A549 treated with AZD2906 at 1 μM for 4 hours (cell line): ENCODE measurements around the gene CRYL1. TPM values are rescaled to one million over a fixed set of nuclear protein-coding genes. Genes with fewer than 3 reads are reported as not detected.

Experiments
- total RNA-seq: library from RNA; stranded (reverse); fragments of 200-300 nt; extraction: Qiagen RNA extraction; gene quantifications from 5 replicates; pipeline ENCODE4 v1.2.3, GENCODE V29; 2022

CRYL1 gene
- 5.1 to 6.7 TPM (median 6.2 TPM) in 5 replicates for total RNA-seq

GRCh38 chr13:20525601-20526544 is at the start of gene CRYL1:
Gene CRYL1 (minus strand): TSS chr13:20525857. CDS start chr13:20525794, 63 bp downstream.

GRCh38 chr13:20566898-20567874 is 41.5 kb upstream of the CRYL1 start, which contains the start of gene IFT88:
Gene IFT88 (plus strand): TSS chr13:20567157. CDS start chr13:20574386, 7,229 bp downstream.

Other genes with a start within 250 kb of the CRYL1 start
- gene IFT88, start 41.3 kb upstream of the CRYL1 start, total RNA-seq = 8.0 to 10.7 TPM (median 9.2 TPM) in 5 replicates
- gene IL17D, start 177.8 kb upstream of the CRYL1 start, total RNA-seq = 0.99 to 1.5 TPM (median 1.2 TPM) in 5 replicates
- gene EEF1AKMT1, start 248.1 kb upstream of the CRYL1 start, total RNA-seq = 4.0 to 4.6 TPM (median 4.5 TPM) in 5 replicates